ENCODE data around the gene ITSN1. TPM values are rescaled to one million over a fixed set of nuclear protein-coding genes. Genes with fewer than 3 reads are reported as not detected.

ITSN1 gene
- total RNA-seq, 3 donors from 2014 or later = 39.5 to 113 (median 58.3) TPM

GRCh38 chr21:33762803-33763581 is 120.7 kb downstream of the ITSN1 start:
- H3K27me3 ChIP-seq = no peaks in the 10 kb centered on the region
- no peak overlapping the region for H3K4me3 ChIP-seq
- intact Hi-C loops (cut with DNase I; ENCODE audit: low total_unique reads) = no loop called here
- no peak overlapping the region for H3K27ac ChIP-seq
- no peak for TF ChIP-seq POLR2AphosphoS5 (IDR thresholded peaks at IDR 0.05)
- no peak for TF ChIP-seq CTCF (IDR thresholded peaks at IDR 0.05)
- no peak for TF ChIP-seq POLR2A (IDR thresholded peaks at IDR 0.05)
- no peak for DNase-seq (ENCODE audit: low spot score in 2 of 2)
- peaks cover 5% of the 10 kb centered on the region for H3K36me3 ChIP-seq
- H3K4me1 ChIP-seq = no peaks in the 10 kb centered on the region
- H3K9me3 ChIP-seq = no peaks in the 10 kb centered on the region

GRCh38 chr21:33763582-33763899 is 121.2 kb downstream of the ITSN1 start:
- Histone ChIP-seq H3K4me3 (no peak overlapping the region), H3K27me3 (no peaks in the 10 kb centered on the region), H3K4me1 (no peaks in the 10 kb centered on the region), H3K27ac (no peak overlapping the region), H3K36me3 (peaks cover 5% of the 10 kb centered on the region), H3K9me3 (no peaks in the 10 kb centered on the region)
- no peak for DNase-seq (ENCODE audit: low spot score in 2 of 2)
- intact Hi-C loops (cut with DNase I; ENCODE audit: low total_unique reads) = no loop called here
- no peak for TF ChIP-seq POLR2AphosphoS5 (IDR thresholded peaks at IDR 0.05)
- no peak for TF ChIP-seq POLR2A (IDR thresholded peaks at IDR 0.05)
- TF ChIP-seq CTCF (IDR thresholded peaks at IDR 0.05) = no peak

- peaks cover 5% of the 10 kb centered on the region for H3K36me3 ChIP-seq
- no peak for TF ChIP-seq POLR2AphosphoS5 (IDR thresholded peaks at IDR 0.05)
- no peak overlapping the region for H3K4me3 ChIP-seq
- H3K27me3 ChIP-seq = no peaks in the 10 kb centered on the region
- no peaks in the 10 kb centered on the region for H3K4me1 ChIP-seq
- H3K9me3 ChIP-seq = no peaks in the 10 kb centered on the region
- H3K27ac ChIP-seq = no peak overlapping the region
- no peak for DNase-seq (ENCODE audit: low spot score in 2 of 2)
- intact Hi-C loops (cut with DNase I; ENCODE audit: low total_unique reads) = no loop called here
These were observed 124.9 kb downstream of the ITSN1 start for GRCh38 chr21:33767236-33767635.

- TF ChIP-seq POLR2AphosphoS5 (IDR thresholded peaks at IDR 0.05) (no peak), POLR2A (IDR thresholded peaks at IDR 0.05) (no peak), CTCF (IDR thresholded peaks at IDR 0.05) (no peak)
- intact Hi-C loops (cut with DNase I; ENCODE audit: low total_unique reads) = no loop called here
These were observed 125.7 kb downstream of the ITSN1 start for GRCh38 chr21:33767960-33768359.

GRCh38 chr21:33769057-33769456 is 126.8 kb downstream of the ITSN1 start:
- Histone ChIP-seq H3K4me3 (no peak overlapping the region), H3K36me3 (peaks cover 5% of the 10 kb centered on the region), H3K9me3 (no peaks in the 10 kb centered on the region), H3K27me3 (no peaks in the 10 kb centered on the region), H3K4me1 (no peaks in the 10 kb centered on the region), H3K27ac (no peak overlapping the region)
- intact Hi-C loops (cut with DNase I; ENCODE audit: low total_unique reads) = no loop called here
- no peak for DNase-seq (ENCODE audit: low spot score in 2 of 2)
- TF ChIP-seq POLR2AphosphoS5 (IDR thresholded peaks at IDR 0.05) (no peak), CTCF (IDR thresholded peaks at IDR 0.05) (no peak)

More at GRCh38 chr21:33767960-33768359, 125.7 kb downstream of the ITSN1 start:
- Histone ChIP-seq H3K36me3 (peaks cover 5% of the 10 kb centered on the region), H3K27ac (no peak overlapping the region), H3K9me3 (no peaks in the 10 kb centered on the region), H3K4me3 (no peak overlapping the region), H3K4me1 (no peaks in the 10 kb centered on the region), H3K27me3 (no peaks in the 10 kb centered on the region)
- DNase-seq (ENCODE audit: low spot score in 2 of 2) = no peak
